Epithelial cell of esophagus (primary cell): ENCODE measurements around the gene CAMSAP1.

Experiments
- DNase-seq: peaks from one replicate; pipeline ENCODE4 v3.0.0; 2010; ENCODE audit warnings: low read depth
- H3K4me3 ChIP-seq: 2 replicates; pipeline ENCODE4 v1.5.1; 2011; ENCODE audit warnings: mild to moderate bottlenecking, low read length, control low read depth
- TF ChIP-seq, protein P1 (sequence below): IDR thresholded peaks from 2 replicates; pipeline ENCODE4 v1.5.1; 2011; ENCODE audit warnings: low read depth, mild to moderate bottlenecking, low read length, control low read depth, inconsistent platforms; ENCODE audit not compliant: insufficient read depth; ENCODE audit errors: missing control alignments

The CAMSAP1 gene

GRCh38 chr9:135879619-135880018 lies 27.7 kb downstream of the CAMSAP1 start:
- DNase-seq: no peak
- no peak overlapping the region for H3K4me3 ChIP-seq
- TF ChIP-seq, protein P1, sequence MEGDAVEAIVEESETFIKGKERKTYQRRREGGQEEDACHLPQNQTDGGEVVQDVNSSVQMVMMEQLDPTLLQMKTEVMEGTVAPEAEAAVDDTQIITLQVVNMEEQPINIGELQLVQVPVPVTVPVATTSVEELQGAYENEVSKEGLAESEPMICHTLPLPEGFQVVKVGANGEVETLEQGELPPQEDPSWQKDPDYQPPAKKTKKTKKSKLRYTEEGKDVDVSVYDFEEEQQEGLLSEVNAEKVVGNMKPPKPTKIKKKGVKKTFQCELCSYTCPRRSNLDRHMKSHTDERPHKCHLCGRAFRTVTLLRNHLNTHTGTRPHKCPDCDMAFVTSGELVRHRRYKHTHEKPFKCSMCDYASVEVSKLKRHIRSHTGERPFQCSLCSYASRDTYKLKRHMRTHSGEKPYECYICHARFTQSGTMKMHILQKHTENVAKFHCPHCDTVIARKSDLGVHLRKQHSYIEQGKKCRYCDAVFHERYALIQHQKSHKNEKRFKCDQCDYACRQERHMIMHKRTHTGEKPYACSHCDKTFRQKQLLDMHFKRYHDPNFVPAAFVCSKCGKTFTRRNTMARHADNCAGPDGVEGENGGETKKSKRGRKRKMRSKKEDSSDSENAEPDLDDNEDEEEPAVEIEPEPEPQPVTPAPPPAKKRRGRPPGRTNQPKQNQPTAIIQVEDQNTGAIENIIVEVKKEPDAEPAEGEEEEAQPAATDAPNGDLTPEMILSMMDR: no peak

GRCh38 chr9:135879237-135879601 lies 28.1 kb downstream of the CAMSAP1 start:
- no peak overlapping the region for H3K4me3 ChIP-seq
- DNase-seq: no peak
- TF ChIP-seq, protein P1: no peak

DNA sequence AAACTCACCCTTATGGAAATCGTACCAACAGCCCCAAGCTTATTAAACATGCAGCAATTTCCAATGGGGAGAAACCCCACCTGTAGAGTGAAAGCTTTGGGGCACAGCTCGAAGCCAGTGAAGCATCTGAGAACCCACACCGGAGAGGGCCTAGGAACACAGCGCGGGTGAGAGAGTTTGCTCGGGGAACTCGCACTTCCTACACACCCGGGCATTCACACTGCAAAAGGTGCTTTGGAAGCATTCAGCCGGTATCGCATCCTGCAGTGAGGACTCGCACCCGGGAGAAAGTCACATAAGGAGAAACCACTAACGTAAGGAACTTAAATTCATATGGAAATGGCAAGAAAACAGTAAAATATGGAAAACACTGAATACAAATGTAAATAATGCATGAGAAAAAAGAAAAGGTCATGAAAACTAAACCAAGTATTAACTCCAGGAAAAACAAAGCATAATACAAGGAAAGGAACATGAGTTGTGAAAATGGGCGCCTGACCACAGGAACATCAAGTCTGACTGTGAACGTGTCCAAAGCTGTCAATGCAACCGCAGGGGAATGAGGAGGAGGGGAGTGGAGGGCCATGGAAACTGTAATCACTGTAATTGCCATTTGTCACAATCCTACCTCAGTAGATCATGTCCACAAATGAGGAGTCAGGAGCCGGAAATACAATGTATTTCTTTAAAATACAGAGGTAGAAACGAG lies 28.7 kb downstream of the CAMSAP1 start:
- H3K4me3 ChIP-seq: no peak overlapping the region
- peak; percentile 42 for DNase-seq
- TF ChIP-seq, protein P1: no peak

DNA sequence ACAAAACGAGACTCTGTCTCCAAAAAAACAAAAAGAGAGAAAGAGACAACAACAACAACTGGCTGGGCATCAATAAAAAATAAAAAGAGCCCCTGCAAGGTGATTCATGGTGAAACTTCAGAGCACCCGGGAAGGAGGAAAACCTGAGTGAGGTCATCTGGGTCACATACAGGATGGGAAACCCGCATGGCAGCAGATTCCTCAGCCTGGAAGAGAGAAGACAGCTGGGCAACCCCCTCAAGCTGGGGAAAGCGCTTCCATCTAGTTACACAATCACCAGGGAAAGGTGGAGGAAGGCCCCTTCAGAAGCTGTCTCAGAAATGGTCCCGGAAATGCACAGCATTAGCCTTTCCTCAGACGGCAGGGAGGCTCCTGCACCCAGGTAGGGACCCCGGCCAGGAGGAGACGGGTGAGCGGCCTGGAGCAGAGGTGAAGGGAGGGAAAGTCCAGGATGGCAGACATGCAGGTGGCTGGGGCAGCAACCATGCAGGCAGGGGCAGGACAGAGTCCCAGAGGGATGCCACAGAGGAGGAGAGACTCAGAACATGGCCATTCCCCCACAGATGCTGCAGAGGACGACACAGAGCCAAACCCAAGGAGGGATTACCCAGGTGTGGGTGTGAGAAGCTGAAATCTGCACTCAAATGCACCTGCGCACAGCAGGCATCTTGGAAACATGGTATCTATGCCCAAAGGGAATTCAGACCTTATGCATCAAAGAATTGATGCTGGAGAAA lies 29.4 kb downstream of the CAMSAP1 start:
- DNase-seq: peak; percentile 36
- TF ChIP-seq, protein P1: no peak

GRCh38 chr9:135876936-135877335 lies 30.4 kb downstream of the CAMSAP1 start:
- no peak for DNase-seq

More for the DNA sequence above, 29.4 kb downstream of the CAMSAP1 start:
- H3K4me3 ChIP-seq: no peak overlapping the region

DNA sequence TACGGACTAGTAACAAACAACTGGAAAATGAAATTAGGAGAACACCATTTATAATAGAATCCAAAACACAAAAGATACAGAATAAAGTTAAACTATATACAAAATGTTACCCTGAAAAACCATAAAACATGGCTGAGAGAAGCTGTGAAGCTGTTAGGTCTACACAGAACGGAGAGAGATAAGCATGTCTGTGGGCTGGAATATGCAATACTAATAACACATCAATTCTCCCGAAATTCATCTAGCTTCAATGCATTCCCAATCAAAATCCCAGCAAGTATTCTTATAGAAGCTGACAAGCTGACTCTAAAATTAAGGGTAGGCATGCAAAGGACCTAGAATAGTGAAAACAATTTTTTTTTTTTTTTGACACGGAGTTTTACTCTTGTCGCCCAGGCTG lies 32.5 kb downstream of the CAMSAP1 start:
- DNase-seq: no peak
- TF ChIP-seq, protein P1: no peak
- H3K4me3 ChIP-seq: no peak overlapping the region

More at GRCh38 chr9:135876936-135877335, 30.4 kb downstream of the CAMSAP1 start:
- no peak overlapping the region for H3K4me3 ChIP-seq
- TF ChIP-seq, protein P1: no peak
